GM21381 (cell line): ENCODE measurements around the gene SLC51B.
"Not testable (repeated sequence)": the region's sequence is repeated elsewhere in the genome, so short reads cannot be mapped to it uniquely, and the experiment has no call there.

Experiments used
- ATAC-seq: cut with Tn5 transposase; IDR thresholded peaks from one replicate; pipeline ENCODE4 v1.9.1; 2021; ENCODE audit warnings: mild to moderate bottlenecking, moderate library complexity; ENCODE audit not compliant: unreplicated experiment

SLC51B gene

DNA sequence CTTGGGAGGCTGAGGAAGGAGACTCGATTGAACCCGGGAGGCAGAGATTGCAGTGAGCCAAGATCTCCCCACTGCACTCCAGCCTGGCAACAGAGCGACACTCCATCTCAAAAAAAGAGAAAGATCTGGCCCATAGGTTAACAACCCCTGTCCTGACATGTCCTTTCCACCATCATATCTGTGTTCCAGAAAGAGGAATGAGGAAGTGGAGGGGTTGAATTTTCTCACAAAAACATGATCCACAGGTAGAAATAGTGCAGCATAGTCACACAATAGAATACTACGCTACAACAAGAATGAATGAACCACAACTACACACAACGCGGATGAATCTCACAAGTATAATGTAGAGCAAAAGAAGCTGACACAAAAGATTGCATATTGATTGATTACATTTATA lies 4.7 kb upstream of the SLC51B start:
- no peak for ATAC-seq

DNA sequence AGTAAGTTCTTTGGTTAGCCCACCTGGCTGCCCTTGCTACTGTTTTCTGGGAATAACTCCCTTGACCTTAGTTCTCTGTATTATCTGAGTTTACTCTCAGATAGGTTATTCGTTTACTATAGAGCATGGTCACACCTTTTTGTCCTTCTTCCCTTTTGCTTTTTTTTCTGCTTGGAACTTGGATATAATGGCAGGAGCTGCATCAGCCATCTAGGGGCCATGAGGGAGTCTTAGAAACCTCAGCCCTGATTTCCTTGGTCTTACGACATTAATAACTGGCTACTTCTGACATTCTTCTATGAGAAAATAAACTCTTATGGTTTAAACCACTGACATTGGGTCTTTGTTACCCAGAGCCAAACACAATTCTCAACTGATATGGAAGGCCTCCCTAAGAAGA lies 3.4 kb upstream of the SLC51B start:
- ATAC-seq = no peak

GRCh38 chr15:65042776-65043327 lies 2.3 kb upstream of the SLC51B start:
- no peak for ATAC-seq

DNA sequence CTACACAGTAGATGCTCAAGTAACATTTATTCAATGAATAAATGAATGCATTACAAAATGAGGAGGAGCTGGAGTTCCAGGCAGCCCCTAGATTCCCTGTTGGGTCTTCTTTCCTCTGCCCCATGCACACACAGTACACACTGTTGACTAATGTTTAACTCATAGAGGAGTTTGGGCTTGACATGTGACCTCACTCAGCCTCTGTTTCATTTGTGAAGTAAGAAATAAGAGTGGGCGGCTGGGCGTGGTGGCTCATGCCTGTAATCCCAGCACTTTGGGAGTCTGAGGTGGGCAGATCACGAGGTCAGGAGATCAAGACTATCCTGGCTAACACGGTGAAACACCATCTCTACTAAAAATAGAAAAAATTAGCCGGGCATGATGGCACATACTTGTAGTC lies 969 bp upstream of the SLC51B start:
- ATAC-seq = not testable (repeated sequence)

DNA sequence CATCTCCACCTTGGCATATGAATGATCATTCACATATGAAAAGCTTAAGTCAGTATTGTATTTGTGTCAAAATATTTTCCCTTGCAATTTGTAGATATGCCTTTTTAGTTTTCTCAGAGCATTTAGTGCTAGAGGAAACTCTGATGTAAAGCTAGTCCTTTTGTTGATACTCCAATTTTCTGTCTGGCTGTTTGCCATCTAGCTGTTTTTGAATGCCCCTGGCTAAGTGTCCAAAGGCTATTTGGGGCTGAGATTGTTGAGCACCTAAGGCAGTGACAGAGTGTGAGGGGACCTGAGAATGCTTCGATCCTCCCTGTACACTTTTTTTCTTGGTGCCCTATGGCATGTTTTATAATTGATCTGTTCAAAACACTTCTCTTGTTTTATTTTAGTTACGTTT lies 3.1 kb downstream of the SLC51B start:
- ATAC-seq = no peak

GRCh38 chr15:65049418-65049840 lies 4.2 kb downstream of the SLC51B start:
- peak; percentile 86 for ATAC-seq

GRCh38 chr15:65050270-65050669 lies 5.1 kb downstream of the SLC51B start:
- no peak for ATAC-seq

DNA sequence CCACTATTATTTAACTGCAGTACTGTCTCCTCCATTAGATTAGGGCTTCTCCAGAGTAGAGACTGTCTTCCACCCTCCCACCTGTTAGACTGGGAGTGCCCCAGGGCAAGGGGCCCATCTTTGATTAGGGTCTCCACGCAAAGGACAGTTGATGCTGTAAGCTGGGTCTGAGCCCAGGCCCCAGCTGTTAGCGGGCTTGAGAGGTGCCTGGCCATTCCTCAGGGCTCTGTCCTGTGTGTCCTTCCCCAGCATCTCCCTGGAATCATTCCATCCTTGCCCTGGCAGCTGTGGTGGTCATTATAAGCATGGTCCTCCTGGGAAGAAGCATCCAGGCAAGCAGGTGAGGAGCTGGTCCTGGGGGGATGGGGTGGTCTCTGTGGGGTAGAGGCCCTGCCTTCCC lies 6.1 kb downstream of the SLC51B start:
- no peak for ATAC-seq

- ATAC-seq = no peak
These were observed 7.8 kb downstream of the SLC51B start for GRCh38 chr15:65052956-65053355.

- ATAC-seq = no peak
These were observed 9.4 kb downstream of the SLC51B start for GRCh38 chr15:65054333-65055200.

DNA sequence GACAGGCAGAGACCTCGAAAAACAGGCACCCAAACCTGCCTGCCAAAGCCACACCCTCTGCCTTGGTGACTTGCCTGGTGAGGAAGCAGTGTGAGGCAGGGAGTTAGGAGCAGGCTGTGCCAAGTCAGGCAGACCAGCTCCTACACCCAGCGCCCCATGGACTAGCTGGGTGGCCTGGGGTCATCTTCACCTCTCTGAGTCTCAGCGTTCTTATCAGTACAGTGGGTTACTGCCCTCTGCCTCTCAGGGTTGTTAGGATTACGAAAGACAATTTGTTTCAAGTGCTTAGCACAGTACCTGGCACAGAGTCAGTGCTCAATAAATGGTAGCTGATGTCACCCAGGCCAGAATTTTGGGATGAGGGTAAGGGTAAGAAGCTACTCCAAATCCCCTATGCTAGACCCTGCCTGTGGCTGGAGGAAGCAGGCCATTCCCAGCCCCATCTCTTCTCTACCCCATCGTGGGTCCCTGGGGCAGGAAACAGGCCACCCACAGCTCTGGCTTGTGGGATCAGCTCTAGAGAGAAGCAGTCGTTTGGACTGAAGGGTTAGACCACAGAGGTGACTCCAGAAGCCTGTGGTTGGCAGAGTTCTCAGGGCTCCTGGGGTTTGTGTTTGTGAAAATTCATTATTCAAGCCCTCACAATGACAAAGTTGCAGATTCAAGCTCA lies 10.1 kb downstream of the SLC51B start:
- ATAC-seq = no peak

- no peak for ATAC-seq
These were observed 10.9 kb downstream of the SLC51B start for GRCh38 chr15:65056106-65056505.

DNA sequence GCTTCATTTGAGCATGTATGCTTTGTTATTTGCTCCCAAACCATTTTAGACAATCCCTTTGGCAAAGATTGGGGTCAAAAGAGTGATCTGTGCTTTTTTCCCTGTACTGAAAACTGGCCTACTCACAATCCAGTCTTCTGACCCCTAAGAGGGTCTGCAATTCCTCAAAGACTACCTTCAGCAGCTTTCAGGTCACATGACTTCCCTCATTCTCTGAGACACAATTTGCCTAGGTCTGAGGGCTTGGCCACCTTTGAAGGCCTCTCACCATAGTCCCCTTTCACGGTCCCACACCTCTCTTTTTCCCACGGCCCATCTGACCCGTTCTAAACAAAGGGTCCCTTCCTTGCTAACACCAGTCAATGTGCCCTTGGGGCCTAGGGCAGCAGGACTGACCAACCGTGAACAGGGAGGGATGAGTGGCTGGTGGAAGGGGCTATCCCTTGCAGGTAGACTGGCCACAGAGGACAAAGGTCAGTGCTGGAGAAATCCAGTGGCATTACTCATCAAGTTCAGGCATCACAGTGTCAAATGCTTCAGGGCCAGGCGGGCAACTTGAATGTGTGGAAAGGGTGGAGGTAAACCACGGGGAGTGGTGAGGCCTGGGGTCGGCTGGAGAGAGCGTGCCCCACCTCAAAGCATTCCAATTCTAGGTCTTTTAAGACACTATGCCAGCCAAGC lies 11.8 kb downstream of the SLC51B start:
- no peak for ATAC-seq

DNA sequence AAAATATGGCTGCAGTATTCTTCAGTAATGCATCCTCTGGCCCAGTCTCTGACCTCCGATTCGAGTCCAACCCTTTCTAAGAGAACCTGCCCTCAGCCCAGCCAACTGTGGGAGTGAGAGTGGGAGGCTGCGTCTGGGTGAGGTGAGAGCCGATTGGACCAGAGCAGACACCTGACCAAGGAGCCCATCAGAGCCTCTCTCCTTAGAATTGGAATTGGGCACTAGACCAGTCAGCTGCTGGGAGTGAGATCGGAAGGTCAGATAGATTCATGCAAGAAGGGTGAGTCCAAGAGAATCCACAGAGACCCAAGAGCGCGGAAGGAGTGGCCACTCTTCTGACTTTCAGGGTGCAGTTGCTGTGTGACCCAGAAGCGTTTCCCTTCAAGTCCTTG lies 12.4 kb downstream of the SLC51B start:
- ATAC-seq = no peak

DNA sequence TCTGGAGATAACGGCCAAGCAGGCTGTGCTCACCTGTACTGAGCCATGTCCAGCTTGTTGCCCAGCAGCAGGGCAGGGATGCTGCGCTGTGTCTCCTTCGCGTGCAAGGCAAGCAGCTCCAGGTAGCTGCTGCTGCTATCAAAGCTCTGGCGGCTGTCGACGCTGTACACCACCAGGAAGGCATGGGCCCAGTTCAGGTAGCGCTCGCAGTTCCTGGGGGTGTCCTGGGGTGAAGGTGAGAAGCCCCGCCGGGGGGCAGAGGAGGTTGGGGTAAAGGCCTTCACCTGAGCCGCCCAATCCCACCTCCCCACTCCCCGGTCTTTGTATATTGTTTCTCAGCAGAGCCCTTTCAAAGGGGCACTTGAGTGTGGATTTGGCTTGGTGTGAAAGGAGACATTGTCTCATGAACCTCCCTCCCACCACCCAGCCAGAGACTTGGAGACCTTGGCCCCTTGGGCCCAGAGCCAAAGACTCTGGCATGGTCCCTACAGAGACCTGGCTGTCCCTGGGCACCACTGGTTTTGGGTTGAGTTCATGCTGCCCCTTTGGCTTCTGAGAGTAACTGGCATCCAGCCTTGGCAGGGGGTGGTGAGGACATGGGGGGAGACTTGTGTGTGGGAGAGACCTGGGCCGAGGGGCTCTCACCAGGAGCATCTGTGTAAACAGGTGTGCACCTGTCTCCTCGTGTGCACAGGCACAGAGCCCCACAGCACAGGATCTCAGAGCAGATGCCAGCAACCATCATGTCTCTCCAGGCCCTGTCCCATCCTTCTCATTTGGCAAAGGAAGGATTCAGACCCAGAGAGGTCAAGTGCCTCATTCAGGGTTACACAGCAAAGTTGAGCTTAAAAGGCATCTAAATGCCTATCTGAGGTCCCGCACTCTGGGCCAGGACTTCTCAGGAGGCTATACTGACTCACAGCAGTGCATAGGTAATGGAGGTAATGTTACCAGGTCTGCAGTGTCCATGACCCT lies 13.5 kb downstream of the SLC51B start:
- no peak for ATAC-seq

DNA sequence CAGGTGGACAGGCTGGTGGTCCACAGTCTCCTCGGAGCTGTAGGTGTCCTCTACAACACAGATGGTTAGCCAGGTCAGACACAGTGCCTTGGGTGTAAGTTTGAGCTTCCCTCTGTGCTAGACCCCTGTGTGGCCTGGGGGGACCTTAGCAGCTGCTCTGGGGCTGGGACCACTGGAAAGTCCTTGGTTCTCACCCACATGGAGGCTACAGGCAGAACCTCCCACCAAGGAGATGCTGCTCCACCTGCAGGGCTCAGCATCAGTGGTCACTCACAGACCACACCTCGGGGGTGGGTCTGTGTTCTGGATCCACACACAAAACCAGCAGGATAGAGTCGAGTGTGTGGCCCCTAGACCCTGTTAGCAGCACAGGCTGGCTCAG lies 14.2 kb downstream of the SLC51B start:
- no peak for ATAC-seq

GRCh38 chr15:65059931-65060596 lies 14.9 kb downstream of the SLC51B start:
- ATAC-seq = no peak

DNA sequence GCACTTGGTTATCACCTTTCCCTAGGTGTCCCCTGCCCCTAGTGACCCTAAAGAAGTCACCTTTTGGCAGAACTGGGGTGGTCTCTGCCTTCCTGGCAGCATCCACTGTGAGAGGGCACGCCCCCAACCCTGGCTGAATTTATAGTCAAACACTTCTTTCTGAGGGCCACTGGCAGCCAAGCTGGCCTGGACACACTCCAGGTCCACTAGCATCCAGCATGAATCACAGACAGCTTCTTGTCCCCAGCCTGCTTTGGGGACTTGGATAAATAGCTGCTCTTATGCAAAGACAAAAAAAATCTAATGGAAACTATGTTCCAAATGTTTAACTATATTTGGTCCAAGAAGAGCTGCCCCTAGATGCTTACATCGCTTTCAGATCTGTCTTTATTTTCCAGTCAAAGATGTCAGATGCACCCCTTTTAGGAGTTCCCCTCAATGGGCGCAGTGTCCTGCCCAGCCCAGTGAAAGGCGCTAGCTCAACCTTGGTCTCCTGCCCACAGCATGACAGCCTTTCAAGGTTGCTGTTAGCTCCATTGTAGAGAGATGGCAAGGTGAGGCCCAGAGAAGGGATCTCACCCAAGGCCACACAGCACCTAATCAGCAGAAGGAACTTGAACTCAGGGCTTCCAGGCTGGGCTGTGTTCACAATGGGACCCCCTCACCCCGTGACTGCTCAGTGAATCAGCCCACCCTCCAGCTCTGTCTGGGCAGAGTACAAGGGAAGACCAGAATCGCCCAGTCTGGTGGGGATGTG lies 15.6 kb downstream of the SLC51B start:
- ATAC-seq = no peak

DNA sequence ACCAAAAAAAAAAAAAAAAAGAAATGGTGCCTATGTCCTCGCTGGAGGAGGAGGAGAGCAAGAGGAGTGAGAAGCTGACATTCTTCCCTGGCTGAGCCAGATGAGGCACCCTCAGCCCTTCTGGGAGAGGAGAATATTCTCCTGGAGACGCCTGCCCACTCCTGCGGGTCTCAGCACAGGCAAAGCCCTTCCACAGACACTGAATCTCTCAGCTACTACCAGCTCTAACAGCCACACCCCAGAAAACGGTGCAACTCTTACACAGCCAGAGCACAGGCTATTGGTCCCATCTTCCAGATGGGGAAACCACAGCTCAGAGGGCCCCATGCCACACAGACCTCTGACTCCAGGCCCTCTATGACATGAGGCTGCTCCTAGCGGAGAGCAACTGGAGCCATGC lies 16.9 kb downstream of the SLC51B start:
- no peak for ATAC-seq
